GM21515 (cell line): ENCODE measurements around the gene POP4.

ENCODE experiments used
- ATAC-seq: cut with Tn5 transposase; IDR thresholded peaks from one replicate; pipeline ENCODE4 v1.9.1; 2021; ENCODE audit not compliant: unreplicated experiment

Gene POP4

GRCh38 chr19:29576761-29577648, 29.1 kb upstream of the POP4 start:
- no peak for ATAC-seq

DNA sequence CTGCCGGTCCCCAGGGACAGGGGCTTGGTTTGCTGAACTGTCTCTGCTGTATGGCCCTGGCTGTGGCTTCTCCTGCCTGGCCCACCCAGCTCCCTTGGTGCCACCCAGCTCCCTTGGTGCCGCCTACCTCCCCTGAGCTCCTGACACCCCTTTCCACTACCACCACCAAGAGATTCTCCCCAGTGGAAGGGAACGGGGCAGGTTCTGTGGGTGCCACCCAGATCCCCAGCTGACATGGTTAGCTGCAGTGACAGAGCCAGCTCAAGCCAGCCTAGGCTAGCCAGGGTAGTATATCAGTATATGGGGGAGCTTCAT, 28.5 kb upstream of the POP4 start:
- ATAC-seq: no peak

- no peak for ATAC-seq
Observed at GRCh38 chr19:29578349-29578748, 27.7 kb upstream of the POP4 start.

GRCh38 chr19:29579308-29579910, 26.7 kb upstream of the POP4 start:
- no peak for ATAC-seq

DNA sequence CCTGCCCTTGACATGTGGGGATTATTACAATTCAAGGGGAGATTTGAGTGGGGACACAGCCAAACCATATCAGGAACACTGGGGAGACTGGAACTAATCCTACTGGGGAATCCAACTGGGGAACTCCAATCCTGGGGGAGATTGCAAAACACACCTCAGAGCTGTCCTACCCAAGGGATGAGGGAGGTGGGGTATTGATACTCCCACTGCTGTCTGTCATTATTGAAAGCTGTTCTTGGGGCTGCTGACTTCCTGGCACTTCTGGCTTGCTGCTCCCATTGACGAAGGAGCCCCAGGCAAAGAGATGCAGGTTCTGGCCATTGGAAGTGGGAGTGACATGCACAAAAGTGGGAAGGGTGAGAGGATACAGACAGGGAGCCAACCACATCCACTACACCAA, 24.7 kb upstream of the POP4 start:
- no peak for ATAC-seq

- no peak for ATAC-seq
Observed at GRCh38 chr19:29583196-29583999, 22.7 kb upstream of the POP4 start.

DNA sequence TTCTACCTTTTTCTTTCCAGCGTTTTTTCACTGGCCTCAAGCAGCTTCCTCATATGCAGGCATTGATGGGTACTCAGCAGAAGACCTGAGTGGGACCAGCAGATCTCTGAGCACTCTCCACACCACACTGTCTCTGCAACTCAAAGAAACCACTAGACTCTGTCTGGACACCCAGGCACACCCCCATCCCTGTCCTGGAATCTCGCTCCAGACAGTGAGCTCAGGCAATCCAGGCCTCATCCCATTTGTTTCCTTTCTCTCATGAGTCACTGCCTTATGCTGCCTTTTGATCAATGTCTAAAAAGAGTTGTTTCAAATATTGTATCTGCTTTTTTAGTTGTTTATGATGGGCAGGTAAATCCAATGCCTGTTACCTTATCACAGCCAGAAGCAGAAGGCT, 19.7 kb upstream of the POP4 start:
- no peak for ATAC-seq

GRCh38 chr19:29587059-29587458, 19.0 kb upstream of the POP4 start:
- ATAC-seq: no peak

DNA sequence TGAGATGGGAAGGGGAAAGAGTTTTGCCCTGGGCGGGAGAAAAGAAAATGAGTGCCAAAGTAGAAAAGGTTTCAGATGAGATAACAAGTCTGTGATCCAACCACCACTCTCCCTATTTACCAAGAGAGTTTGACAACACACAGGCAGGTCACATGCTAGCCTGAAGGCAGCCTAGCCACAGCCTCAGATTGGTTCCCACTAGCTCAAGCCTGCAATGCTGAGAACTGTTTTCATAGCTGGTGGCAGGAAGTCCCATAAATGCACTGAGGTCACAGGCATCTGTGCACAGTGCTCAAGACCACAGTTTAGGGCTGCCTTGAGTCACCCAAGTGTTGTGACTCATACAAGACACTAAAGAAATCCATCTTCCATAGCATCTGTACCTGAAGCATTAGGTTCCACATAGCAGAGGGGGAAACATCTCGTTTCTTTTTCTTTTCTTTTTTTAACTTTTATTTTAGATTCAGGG, 18.5 kb upstream of the POP4 start:
- peak; percentile 83 for ATAC-seq

GRCh38 chr19:29588095-29588494, 18.0 kb upstream of the POP4 start:
- no peak for ATAC-seq

- ATAC-seq: no peak
Observed at GRCh38 chr19:29590278-29590677, 15.8 kb upstream of the POP4 start.

DNA sequence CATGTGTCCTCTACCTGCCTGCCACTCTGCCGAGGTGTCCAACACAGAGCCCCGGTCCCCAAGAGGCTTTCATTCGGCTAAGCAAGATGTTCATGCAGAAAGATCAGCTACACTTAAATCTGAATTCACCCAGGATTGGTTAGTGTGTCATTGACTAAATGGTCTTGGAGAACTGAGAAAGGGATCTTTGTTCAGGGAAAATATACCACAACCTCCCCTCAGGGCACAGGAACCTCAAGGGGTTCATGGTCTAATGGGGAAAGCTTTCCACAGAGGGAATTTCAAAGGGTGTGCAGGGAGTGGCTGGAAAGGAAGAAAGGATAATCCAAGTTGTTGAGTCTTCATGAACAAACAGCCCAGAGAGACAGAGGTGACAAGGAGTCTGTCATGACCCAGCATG, 14.4 kb upstream of the POP4 start:
- no peak for ATAC-seq

GRCh38 chr19:29593869-29594268, 12.2 kb upstream of the POP4 start:
- no peak for ATAC-seq

GRCh38 chr19:29596080-29596727, 9.9 kb upstream of the POP4 start:
- no peak for ATAC-seq

GRCh38 chr19:29596885-29597525, 9.1 kb upstream of the POP4 start:
- no peak for ATAC-seq

DNA sequence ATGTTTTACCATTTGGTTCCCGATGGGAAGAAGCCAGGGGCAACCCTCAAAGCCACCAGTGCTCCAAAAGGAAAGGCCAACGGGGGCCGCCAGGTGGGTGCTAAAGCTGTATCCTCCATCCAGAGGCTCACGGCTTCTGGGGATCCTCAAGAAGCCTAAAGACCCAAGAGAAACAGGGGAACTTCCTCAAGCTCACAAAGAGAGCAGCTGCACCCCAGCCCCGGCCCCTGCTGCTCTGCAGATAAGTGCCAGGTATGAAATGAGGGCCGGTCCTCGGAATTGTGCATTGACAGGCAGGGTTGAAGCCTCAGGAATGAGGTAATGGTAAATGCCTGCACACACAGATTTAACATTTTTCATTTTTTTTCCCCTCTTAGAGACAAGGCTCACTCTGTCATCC, 8.0 kb upstream of the POP4 start:
- ATAC-seq: no peak

- ATAC-seq: no peak
Observed at GRCh38 chr19:29598496-29598895, 7.6 kb upstream of the POP4 start.

- ATAC-seq: no peak
Observed at GRCh38 chr19:29603308-29603707, 2.8 kb upstream of the POP4 start.

GRCh38 chr19:29606420-29606747, 301 bp downstream of the POP4 start:
- no peak for ATAC-seq

GRCh38 chr19:29609636-29610035, 3.6 kb downstream of the POP4 start:
- ATAC-seq: no peak

DNA sequence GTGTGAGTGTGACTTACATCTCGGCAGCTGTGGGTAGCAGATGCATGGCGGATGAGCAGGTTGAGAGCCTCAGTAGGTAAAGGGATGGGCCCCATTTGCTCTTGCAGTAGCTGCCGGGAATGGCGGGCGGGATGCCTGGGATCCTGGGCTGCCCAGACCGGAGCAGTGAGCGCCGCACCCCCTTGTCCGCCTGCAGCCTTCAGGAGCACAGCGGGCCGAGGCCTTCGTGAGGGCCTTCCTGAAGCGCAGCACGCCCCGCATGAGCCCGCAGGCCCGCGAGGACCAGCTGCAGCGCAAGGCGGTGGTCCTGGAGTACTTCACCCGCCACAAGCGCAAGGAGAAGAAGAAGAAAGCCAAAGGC, 4.1 kb downstream of the POP4 start:
- no peak for ATAC-seq
